Measurements from ENCODE around the gene RPL31.

DNA sequence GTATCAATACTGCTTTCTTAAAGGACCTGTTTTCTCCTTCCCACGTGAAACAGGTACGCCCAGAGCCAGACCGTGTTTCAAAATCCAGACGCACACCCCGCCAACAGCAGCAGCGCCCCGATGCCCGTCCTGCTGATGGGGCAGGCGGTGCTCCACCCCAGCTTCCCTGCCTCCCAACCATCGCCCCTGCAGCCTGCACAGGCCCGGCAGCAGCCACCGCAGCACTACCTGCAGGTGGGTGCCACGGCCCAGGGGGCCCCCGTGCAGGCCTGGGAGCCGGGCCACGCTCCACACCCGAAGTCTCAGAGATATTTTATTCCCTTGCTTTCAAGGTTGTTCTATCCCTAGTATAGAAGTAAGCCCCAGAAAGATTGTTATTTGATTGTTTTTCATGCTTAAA lies 8.8 kb upstream of the RPL31 start:
- no peak for TF ChIP-seq YY1 (IDR thresholded peaks at IDR 0.05; ENCODE audit: insufficient read depth, insufficient read length)
- TF ChIP-seq SUZ12 (IDR thresholded peaks at IDR 0.05; ENCODE audit: extremely low read depth, insufficient read depth, insufficient read length): no peak

All from NT2/D1 (cell line).